ENCODE results near the gene INPP5A.

The INPP5A gene

GRCh38 chr10:132542819-132543218 lies 5.2 kb downstream of the INPP5A start:
- Histone ChIP-seq H3K27me3 (ENCODE audit: insufficient read depth, low read length, poor library complexity, severe bottlenecking) (no peaks in the 10 kb centered on the region), H3K4me3 (ENCODE audit: low read length, poor library complexity, severe bottlenecking) (no peak overlapping the region), H4K20me1 (ENCODE audit: insufficient read depth, low read length, poor library complexity, severe bottlenecking) (peaks cover 33% of the 10 kb centered on the region), H3K79me2 (ENCODE audit: insufficient read depth, low read length) (peaks cover 99% of the 10 kb centered on the region), H2AFZ (ENCODE audit: low read length) (no peak overlapping the region), H3K9ac (ENCODE audit: low read depth, low read length, poor library complexity, severe bottlenecking) (peak overlapping the region; percentile 79), H3K9me2 (replicated peaks; ENCODE audit: low read depth, low read length) (no peaks in the 10 kb centered on the region), H3K36me3 (ENCODE audit: insufficient read depth, low read length) (no peaks in the 10 kb centered on the region), H3K9me3 (ENCODE audit: insufficient read depth, low read depth, low read length) (no peaks in the 10 kb centered on the region), H3K4me2 (ENCODE audit: low read depth, low read length, poor library complexity, severe bottlenecking) (peak overlapping the region; percentile 95), H3F3A (ENCODE audit: low read depth) (peaks cover 8% of the 10 kb centered on the region; the same call in 1 of the 2 replicates), H3K4me1 (ENCODE audit: insufficient read depth, low read length, poor library complexity, severe bottlenecking) (peaks cover 87% of the 10 kb centered on the region)
- TF ChIP-seq, protein P1, sequence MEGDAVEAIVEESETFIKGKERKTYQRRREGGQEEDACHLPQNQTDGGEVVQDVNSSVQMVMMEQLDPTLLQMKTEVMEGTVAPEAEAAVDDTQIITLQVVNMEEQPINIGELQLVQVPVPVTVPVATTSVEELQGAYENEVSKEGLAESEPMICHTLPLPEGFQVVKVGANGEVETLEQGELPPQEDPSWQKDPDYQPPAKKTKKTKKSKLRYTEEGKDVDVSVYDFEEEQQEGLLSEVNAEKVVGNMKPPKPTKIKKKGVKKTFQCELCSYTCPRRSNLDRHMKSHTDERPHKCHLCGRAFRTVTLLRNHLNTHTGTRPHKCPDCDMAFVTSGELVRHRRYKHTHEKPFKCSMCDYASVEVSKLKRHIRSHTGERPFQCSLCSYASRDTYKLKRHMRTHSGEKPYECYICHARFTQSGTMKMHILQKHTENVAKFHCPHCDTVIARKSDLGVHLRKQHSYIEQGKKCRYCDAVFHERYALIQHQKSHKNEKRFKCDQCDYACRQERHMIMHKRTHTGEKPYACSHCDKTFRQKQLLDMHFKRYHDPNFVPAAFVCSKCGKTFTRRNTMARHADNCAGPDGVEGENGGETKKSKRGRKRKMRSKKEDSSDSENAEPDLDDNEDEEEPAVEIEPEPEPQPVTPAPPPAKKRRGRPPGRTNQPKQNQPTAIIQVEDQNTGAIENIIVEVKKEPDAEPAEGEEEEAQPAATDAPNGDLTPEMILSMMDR (conservative IDR thresholded peaks at IDR 0.05; ENCODE audit: low read length): no peak
- TF ChIP-seq EZH2phosphoT487 (IDR thresholded peaks at IDR 0.05; ENCODE audit: borderline replicate concordance): no peak

DNA sequence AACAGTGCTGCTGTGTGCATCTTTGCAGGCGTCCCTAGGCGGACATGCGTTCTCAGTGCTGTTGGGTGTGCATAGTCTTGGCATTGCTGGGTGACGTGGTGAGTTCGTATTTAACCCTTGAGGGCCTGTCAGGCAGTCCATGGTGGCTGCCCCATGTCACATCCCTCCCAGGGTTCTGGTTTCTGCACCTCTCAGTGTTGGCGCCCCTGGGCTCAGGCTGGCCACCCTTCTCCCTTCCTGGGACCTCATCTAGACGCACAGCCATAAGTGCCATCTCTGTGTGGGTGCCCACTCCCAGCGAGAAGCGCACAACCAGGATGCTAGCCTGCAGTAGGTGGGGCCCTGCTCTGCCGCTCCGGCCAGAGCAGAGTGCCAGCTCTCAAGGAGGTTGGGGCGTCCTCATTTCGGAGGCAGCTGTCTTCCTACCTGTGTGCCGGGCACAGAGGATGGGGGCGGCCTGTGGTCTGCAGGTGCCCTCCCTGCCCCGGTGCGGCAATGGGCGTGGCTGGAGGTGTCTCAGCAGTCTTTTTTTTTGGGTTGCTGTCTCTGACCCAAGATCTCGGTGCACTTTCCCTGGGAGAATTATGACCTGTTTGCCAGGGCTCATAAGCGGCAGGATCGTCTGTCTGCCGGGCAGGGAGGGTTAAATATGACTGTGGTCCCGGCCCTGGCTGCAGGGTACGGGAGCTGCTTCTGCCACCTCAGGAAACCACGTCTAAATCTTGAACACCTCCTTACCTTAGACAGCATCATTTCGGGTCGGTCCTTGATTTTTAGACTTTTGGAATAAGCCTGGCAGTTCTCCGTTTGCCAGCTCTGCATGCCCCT lies 6.5 kb downstream of the INPP5A start:
- Histone ChIP-seq H2AFZ (ENCODE audit: low read length) (no peak overlapping the region), H3K4me2 (ENCODE audit: low read depth, low read length, poor library complexity, severe bottlenecking) (peak overlapping the region; percentile 95), H3K27me3 (ENCODE audit: insufficient read depth, low read length, poor library complexity, severe bottlenecking) (no peaks in the 10 kb centered on the region), H3F3A (ENCODE audit: low read depth) (peaks cover 8% of the 10 kb centered on the region; the same call in 1 of the 2 replicates), H3K4me3 (ENCODE audit: low read length, poor library complexity, severe bottlenecking) (peak overlapping the region; percentile 66), H3K9me3 (ENCODE audit: insufficient read depth, low read depth, low read length) (no peaks in the 10 kb centered on the region), H3K9me2 (replicated peaks; ENCODE audit: low read depth, low read length) (no peaks in the 10 kb centered on the region), H4K20me1 (ENCODE audit: insufficient read depth, low read length, poor library complexity, severe bottlenecking) (peaks cover 23% of the 10 kb centered on the region), H3K4me1 (ENCODE audit: insufficient read depth, low read length, poor library complexity, severe bottlenecking) (peaks cover 89% of the 10 kb centered on the region), H3K79me2 (ENCODE audit: insufficient read depth, low read length) (peaks cover 99% of the 10 kb centered on the region), H3K36me3 (ENCODE audit: insufficient read depth, low read length) (no peaks in the 10 kb centered on the region), H3K9ac (ENCODE audit: low read depth, low read length, poor library complexity, severe bottlenecking) (peak overlapping the region; percentile 59)
- TF ChIP-seq, protein P1 (conservative IDR thresholded peaks at IDR 0.05; ENCODE audit: low read length): no peak
- no peak for TF ChIP-seq EZH2phosphoT487 (IDR thresholded peaks at IDR 0.05; ENCODE audit: borderline replicate concordance)

DNA sequence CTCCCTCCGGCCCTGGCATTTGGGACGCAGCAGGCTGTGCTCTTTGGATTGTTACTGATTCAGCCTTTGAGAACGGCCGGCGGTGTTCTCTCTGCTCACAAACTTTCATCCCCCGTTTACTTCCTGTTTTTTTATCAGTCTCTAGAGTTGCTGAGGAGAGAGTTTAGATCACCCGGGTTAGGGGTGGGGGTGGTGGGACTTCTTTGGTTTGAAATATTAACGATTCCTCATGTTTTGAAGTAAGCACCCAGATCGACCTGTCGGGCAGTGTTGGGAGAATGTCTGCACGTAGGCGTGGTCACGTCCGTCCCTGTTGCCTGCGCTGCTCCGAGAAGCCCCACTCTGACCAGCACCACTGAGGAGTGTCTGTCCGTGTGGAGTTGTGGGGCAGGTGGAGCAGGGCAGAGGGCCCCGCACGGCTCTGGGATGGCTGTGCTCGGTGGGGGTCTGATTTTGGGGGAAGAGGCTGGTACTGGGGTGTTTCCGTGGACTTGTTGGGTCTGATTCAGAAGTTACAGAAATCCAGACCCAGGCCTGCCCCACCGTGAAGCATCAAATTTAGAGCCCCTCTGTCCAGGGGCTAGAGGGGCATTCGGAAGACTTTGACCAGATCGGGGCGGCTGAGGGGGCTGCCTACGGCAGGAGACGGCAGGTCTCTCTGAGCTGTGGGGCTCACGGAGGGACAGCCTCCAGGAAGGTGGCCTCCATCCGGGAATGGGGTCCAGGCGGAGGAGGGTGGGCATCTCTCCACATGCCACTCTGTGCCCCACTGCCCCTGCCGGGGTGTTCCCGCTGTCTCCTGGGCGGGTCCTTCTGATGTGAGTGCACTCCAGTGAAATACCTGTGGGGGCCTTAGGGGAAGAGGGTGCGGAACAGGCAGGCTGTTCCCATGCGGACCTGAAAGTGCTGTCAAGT lies 7.4 kb downstream of the INPP5A start:
- Histone ChIP-seq H3K9ac (ENCODE audit: low read depth, low read length, poor library complexity, severe bottlenecking) (peak overlapping the region; percentile 59), H3K4me2 (ENCODE audit: low read depth, low read length, poor library complexity, severe bottlenecking) (peak overlapping the region; percentile 95), H3K9me3 (ENCODE audit: insufficient read depth, low read depth, low read length) (no peaks in the 10 kb centered on the region)

More for the DNA sequence above, 7.4 kb downstream of the INPP5A start:
- no peak for TF ChIP-seq EZH2phosphoT487 (IDR thresholded peaks at IDR 0.05; ENCODE audit: borderline replicate concordance)
- TF ChIP-seq, protein P1 (conservative IDR thresholded peaks at IDR 0.05; ENCODE audit: low read length): no peak
- peaks cover 21% of the 10 kb centered on the region for H4K20me1 ChIP-seq (ENCODE audit: insufficient read depth, low read length, poor library complexity, severe bottlenecking)
- no peaks in the 10 kb centered on the region for H3K36me3 ChIP-seq (ENCODE audit: insufficient read depth, low read length)
- H3F3A ChIP-seq (ENCODE audit: low read depth): peaks cover 4% of the 10 kb centered on the region; the same call in 1 of the 2 replicates
- H3K4me3 ChIP-seq (ENCODE audit: low read length, poor library complexity, severe bottlenecking): peak overlapping the region; percentile 66
- no peaks in the 10 kb centered on the region for H3K27me3 ChIP-seq (ENCODE audit: insufficient read depth, low read length, poor library complexity, severe bottlenecking)
- H3K9me2 ChIP-seq (replicated peaks; ENCODE audit: low read depth, low read length): no peaks in the 10 kb centered on the region
- no peak overlapping the region for H2AFZ ChIP-seq (ENCODE audit: low read length)
- peaks cover 100% of the 10 kb centered on the region for H3K79me2 ChIP-seq (ENCODE audit: insufficient read depth, low read length)
- peaks cover 90% of the 10 kb centered on the region for H3K4me1 ChIP-seq (ENCODE audit: insufficient read depth, low read length, poor library complexity, severe bottlenecking)

Data from Loucy (cell line).